Choroid plexus epithelial cell (primary cell): ENCODE data around the gene BCAS3.

Experiments used
- DNase-seq: peaks from one replicate; pipeline ENCODE4 v3.0.0-alpha.2; 2010; ENCODE audit warnings: low read depth
- H3K4me3 ChIP-seq: 2 replicates; pipeline ENCODE4 v1.5.1; 2011; ENCODE audit warnings: low read depth, mild to moderate bottlenecking, control low read depth, low read length, moderate library complexity
- CTCF ChIP-seq: conservative IDR thresholded peaks from 2 replicates; pipeline ENCODE4 v1.5.1; 2011; ENCODE audit warnings: low read depth, mild to moderate bottlenecking, control low read depth, inconsistent platforms, low read length, moderate library complexity

The BCAS3 gene

GRCh38 chr17:60901806-60902205 lies 224.2 kb downstream of the BCAS3 start:
- no peak overlapping the region for H3K4me3 ChIP-seq
- peak; percentile 76 for DNase-seq
- no peak for TF ChIP-seq CTCF

GRCh38 chr17:60902399-60902798 lies 224.7 kb downstream of the BCAS3 start:
- TF ChIP-seq CTCF: no peak
- H3K4me3 ChIP-seq: no peak overlapping the region
- no peak for DNase-seq

GRCh38 chr17:60904582-60904981 lies 226.9 kb downstream of the BCAS3 start:
- H3K4me3 ChIP-seq: no peak overlapping the region
- TF ChIP-seq CTCF: no peak
- DNase-seq: no peak

GRCh38 chr17:60905709-60906108 lies 228.1 kb downstream of the BCAS3 start:
- no peak for TF ChIP-seq CTCF
- no peak overlapping the region for H3K4me3 ChIP-seq
- DNase-seq: no peak

GRCh38 chr17:60908324-60908723 lies 230.7 kb downstream of the BCAS3 start:
- no peak for DNase-seq
- no peak for TF ChIP-seq CTCF
- no peak overlapping the region for H3K4me3 ChIP-seq

GRCh38 chr17:60909405-60909804 lies 231.8 kb downstream of the BCAS3 start:
- H3K4me3 ChIP-seq: no peak overlapping the region

More at GRCh38 chr17:60909405-60909804, 231.8 kb downstream of the BCAS3 start:
- DNase-seq: no peak
- TF ChIP-seq CTCF: no peak
